ENCODE results near the gene ATP2B3. TPM values are rescaled to one million over a fixed set of nuclear protein-coding genes. Genes with fewer than 3 reads are reported as not detected.

The ATP2B3 gene
- polyA plus RNA-seq, 3 donors: 0.01 TPM; not detected in 2

- Mint-ChIP-seq H3K4me1 (no peaks in the 10 kb centered on the region), H3K27me3 (ENCODE audit: low read depth in 3 of 3) (peaks cover 2 to 13% (median 6%) of the 10 kb centered on the region in 3 donors), H3K4me3 (no peak overlapping the region), H3K36me3 (no peaks in the 10 kb centered on the region), H3K27ac (peak overlapping the region in 1 of 7 donors; percentile 35), H3K9me3 (peaks cover 0 to 2% (median 0%) of the 10 kb centered on the region in 7 donors)
- Histone ChIP-seq H3K79me2 (ENCODE audit: insufficient read depth, low read length) (no peaks in the 10 kb centered on the region), H3K27ac (ENCODE audit: low read depth in 1 of 2, low read length in 2 of 2) (no peak overlapping the region), H3K9me3 (replicated peaks in 1 of 2; ENCODE audit: control insufficient read depth in 1 of 2, insufficient read depth in 1 of 2, low read length in 2 of 2) (no peaks in the 10 kb centered on the region), H3K27me3 (ENCODE audit: control insufficient read depth in 2 of 2, insufficient read depth in 2 of 2, low read length in 2 of 2) (no peaks in the 10 kb centered on the region), H3K4me3 (replicated peaks in 1 of 3; ENCODE audit: low read depth in 2 of 3, low read length in 3 of 3) (no peak overlapping the region), H4K20me1 (ENCODE audit: insufficient read depth, low read length) (no peaks in the 10 kb centered on the region), H3K9ac (ENCODE audit: insufficient read depth, low read length, poor library complexity, severe bottlenecking) (no peak overlapping the region), H2AFZ (ENCODE audit: insufficient read depth, low read depth, low read length, poor library complexity, severe bottlenecking) (peak overlapping the region; percentile 53), H3K4me1 (ENCODE audit: control insufficient read depth in 1 of 2, insufficient read depth in 2 of 2, low read length in 2 of 2) (no peaks in the 10 kb centered on the region), H3K4me2 (replicated peaks; ENCODE audit: extremely low read depth, low read length, poor library complexity, severe bottlenecking) (no peak overlapping the region), H3K36me3 (replicated peaks in 1 of 2; ENCODE audit: control insufficient read depth in 1 of 2, insufficient read depth in 2 of 2, low read length in 2 of 2) (no peaks in the 10 kb centered on the region)
- peak; percentile 36 to 47 (median 37) for DNase-seq
- intact Hi-C loops (cut with micrococcal nuclease): loop anchor here in 1 of 2 donors (5.0 kb wide), 1 partner anchor 128 kb away; no protein-coding TSS in a partner anchor
- WGBS (ENCODE audit: insufficient coverage): 51% methylated on average over 12 of the region's 31 CpGs
- TF ChIP-seq CTCF (IDR thresholded peaks at IDR 0.05): peak; percentile 72
These were observed 21.9 kb downstream of the ATP2B3 start for GRCh38 chrX:153539171-153539978.

- Histone ChIP-seq H3K79me2 (ENCODE audit: insufficient read depth, low read length) (no peaks in the 10 kb centered on the region), H3K4me2 (replicated peaks; ENCODE audit: extremely low read depth, low read length, poor library complexity, severe bottlenecking) (no peak overlapping the region), H3K4me1 (ENCODE audit: control insufficient read depth in 1 of 2, insufficient read depth in 2 of 2, low read length in 2 of 2) (no peaks in the 10 kb centered on the region), H3K27me3 (ENCODE audit: control insufficient read depth in 2 of 2, insufficient read depth in 2 of 2, low read length in 2 of 2) (no peaks in the 10 kb centered on the region), H4K20me1 (ENCODE audit: insufficient read depth, low read length) (no peaks in the 10 kb centered on the region), H3K36me3 (replicated peaks in 1 of 2; ENCODE audit: control insufficient read depth in 1 of 2, insufficient read depth in 2 of 2, low read length in 2 of 2) (no peaks in the 10 kb centered on the region), H3K4me3 (replicated peaks in 1 of 3; ENCODE audit: low read depth in 2 of 3, low read length in 3 of 3) (no peak overlapping the region), H2AFZ (ENCODE audit: insufficient read depth, low read depth, low read length, poor library complexity, severe bottlenecking) (no peak overlapping the region), H3K9me3 (replicated peaks in 1 of 2; ENCODE audit: control insufficient read depth in 1 of 2, insufficient read depth in 1 of 2, low read length in 2 of 2) (no peaks in the 10 kb centered on the region), H3K9ac (ENCODE audit: insufficient read depth, low read length, poor library complexity, severe bottlenecking) (no peak overlapping the region), H3K27ac (ENCODE audit: low read depth in 1 of 2, low read length in 2 of 2) (no peak overlapping the region)
- peak overlapping the region in 1 of 7 donors; percentile 35 for H3K27ac Mint-ChIP-seq
- H3K4me1 Mint-ChIP-seq: no peaks in the 10 kb centered on the region
- peaks cover 0 to 2% (median 0%) of the 10 kb centered on the region in 7 donors for H3K9me3 Mint-ChIP-seq
- H3K4me3 Mint-ChIP-seq: no peak overlapping the region
- DNase-seq: no peak
- intact Hi-C loops (cut with micrococcal nuclease): loop anchor here in 1 of 2 donors (5.0 kb wide), 1 partner anchor 127 kb away; no protein-coding TSS in a partner anchor
- no peak for TF ChIP-seq CTCF (IDR thresholded peaks at IDR 0.05)
- no peaks in the 10 kb centered on the region for H3K36me3 Mint-ChIP-seq
- WGBS (ENCODE audit: insufficient coverage): 70% methylated on average over 7 of the region's 9 CpGs
- H3K27me3 Mint-ChIP-seq (ENCODE audit: low read depth in 3 of 3): peaks cover 1 to 12% (median 6%) of the 10 kb centered on the region in 3 donors
These were observed 22.5 kb downstream of the ATP2B3 start for GRCh38 chrX:153539979-153540358.

All from CD14-positive monocyte (primary cell).